Stomach (tissue), 4 donors: ENCODE measurements around the gene TFF3.

Experiments used
- EP300 ChIP-seq: sonication (generic); formaldehyde crosslinking; IDR thresholded peaks from one replicate; pipeline ENCODE4 v1.6.1; 2017; ENCODE audit warnings: antibody characterized with exemption
- POLR2A ChIP-seq, 4 donors: fragments of 450-650 bp; IDR thresholded peaks; one replicate each; pipeline ENCODE4 v1.6.1; 2016; ENCODE audit warnings: antibody characterized with exemption in 4 of 4, control low read depth in 2 of 4, mild to moderate bottlenecking in 1 of 4, moderate library complexity in 1 of 4
- POLR2AphosphoS5 ChIP-seq, 3 donors: sonication (generic); formaldehyde crosslinking; IDR thresholded peaks; one replicate each; pipeline ENCODE4 v1.6.1; 2016; ENCODE audit warnings: antibody characterized with exemption in 3 of 3
- TF ChIP-seq, protein P1 (sequence below), 7 experiments: fragments of 450-650 bp in 4 of 7; fragments of 200-600 bp in 3 of 7; sonication (generic) in 3 of 7; IDR thresholded peaks; one replicate each; pipeline ENCODE4 v1.5.1; 2016 to 2019; ENCODE audit warnings: antibody characterized with exemption in 7 of 7, control low read depth in 2 of 7, mild to moderate bottlenecking in 1 of 7

GRCh38 chr21:42343101-42343500 lies 27.9 kb upstream of the TFF3 start:
- TF ChIP-seq POLR2A (IDR thresholded peaks at IDR 0.05) (no peak), EP300 (no peak), POLR2AphosphoS5 (IDR thresholded peaks at IDR 0.05) (no peak)
- TF ChIP-seq, protein P1, sequence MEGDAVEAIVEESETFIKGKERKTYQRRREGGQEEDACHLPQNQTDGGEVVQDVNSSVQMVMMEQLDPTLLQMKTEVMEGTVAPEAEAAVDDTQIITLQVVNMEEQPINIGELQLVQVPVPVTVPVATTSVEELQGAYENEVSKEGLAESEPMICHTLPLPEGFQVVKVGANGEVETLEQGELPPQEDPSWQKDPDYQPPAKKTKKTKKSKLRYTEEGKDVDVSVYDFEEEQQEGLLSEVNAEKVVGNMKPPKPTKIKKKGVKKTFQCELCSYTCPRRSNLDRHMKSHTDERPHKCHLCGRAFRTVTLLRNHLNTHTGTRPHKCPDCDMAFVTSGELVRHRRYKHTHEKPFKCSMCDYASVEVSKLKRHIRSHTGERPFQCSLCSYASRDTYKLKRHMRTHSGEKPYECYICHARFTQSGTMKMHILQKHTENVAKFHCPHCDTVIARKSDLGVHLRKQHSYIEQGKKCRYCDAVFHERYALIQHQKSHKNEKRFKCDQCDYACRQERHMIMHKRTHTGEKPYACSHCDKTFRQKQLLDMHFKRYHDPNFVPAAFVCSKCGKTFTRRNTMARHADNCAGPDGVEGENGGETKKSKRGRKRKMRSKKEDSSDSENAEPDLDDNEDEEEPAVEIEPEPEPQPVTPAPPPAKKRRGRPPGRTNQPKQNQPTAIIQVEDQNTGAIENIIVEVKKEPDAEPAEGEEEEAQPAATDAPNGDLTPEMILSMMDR (IDR thresholded peaks at IDR 0.05): no peak
